Testis (tissue), 3 donors: ENCODE measurements around the gene KANK3. TPM values are rescaled to one million over a fixed set of nuclear protein-coding genes. Genes with fewer than 3 reads are reported as not detected.
"Not testable (repeated sequence)": the region's sequence is repeated elsewhere in the genome, so short reads cannot be mapped to it uniquely, and the experiment has no call there.

Experiments
- DNase-seq: peaks from one replicate; pipeline ENCODE4 v3.0.0-alpha.2; 2019
- H3K27ac ChIP-seq, 2 donors: fragments of 200-600 bp; sonication (generic); one replicate each; pipeline ENCODE4 v1.5.1; 2019
- H3K27me3 ChIP-seq: fragments of 200-600 bp; sonication (generic); one replicate; pipeline ENCODE4 v1.5.1; 2019
- H3K36me3 ChIP-seq: fragments of 200-600 bp; sonication (generic); one replicate; pipeline ENCODE4 v1.5.1; 2017; ENCODE audit warnings: low read depth; ENCODE audit errors: missing control alignments
- H3K4me1 ChIP-seq: fragments of 200-600 bp; sonication (generic); one replicate; pipeline ENCODE4 v1.5.1; 2019
- H3K4me3 ChIP-seq, 2 donors: fragments of 200-600 bp; sonication (generic); one replicate each; pipeline ENCODE4 v1.5.1; 2017 to 2019
- H3K9me3 ChIP-seq: fragments of 200-600 bp; sonication (generic); one replicate; pipeline ENCODE4 v1.5.1; 2017
- POLR2A ChIP-seq: fragments of 450-650 bp; IDR thresholded peaks from one replicate; pipeline ENCODE4 v1.6.1; 2017; ENCODE audit warnings: antibody characterized with exemption, mild to moderate bottlenecking, moderate library complexity
- WGBS, 2 donors: methylation state at CpG; one replicate each; pipeline ENCODE4 v1.1.5; 2018; 5-methylcytosine and 5-hydroxymethylcytosine counted together
- intact Hi-C: fragments of 100-400 bp; cut with DNase I; formaldehyde crosslinking; loops from one replicate; pipeline ENCODE4 v1.15.1; 2023; ENCODE audit warnings: low total_unique reads
- polyA plus RNA-seq: library from polyadenylated mRNA; stranded (reverse); fragments of 350-450 nt; fragmentation: Illumina TruSeq; extraction: RNeasy Lipid Tissue Mini Kit (QIAGEN cat#74804); gene quantifications from one replicate; pipeline ENCODE4 v1.2.3, GENCODE V29; 2014; ENCODE audit warnings: low read depth, low replicate concordance; ENCODE audit not compliant: insufficient read depth
- total RNA-seq, 2 donors: library from RNA; depleted of rRNA; stranded (reverse); fragments of >200 nt; gene quantifications; one replicate each; pipeline ENCODE4 v1.2.3, GENCODE V29; 2016
- TF ChIP-seq, protein P1 (sequence below), 3 experiments: fragments of 450-650 bp in 2 of 3; fragments of 200-600 bp in 1 of 3; sonication (generic) in 1 of 3; IDR thresholded peaks; one replicate each; pipeline ENCODE4 v1.5.1; 2016 to 2019; ENCODE audit warnings: antibody characterized with exemption in 3 of 3, mild to moderate bottlenecking in 2 of 3, moderate library complexity in 1 of 3

The KANK3 gene
- total and polyA plus RNA-seq, 3 donors from 2014 or later = 4.1 to 13.2 (median 7.1) TPM

DNA sequence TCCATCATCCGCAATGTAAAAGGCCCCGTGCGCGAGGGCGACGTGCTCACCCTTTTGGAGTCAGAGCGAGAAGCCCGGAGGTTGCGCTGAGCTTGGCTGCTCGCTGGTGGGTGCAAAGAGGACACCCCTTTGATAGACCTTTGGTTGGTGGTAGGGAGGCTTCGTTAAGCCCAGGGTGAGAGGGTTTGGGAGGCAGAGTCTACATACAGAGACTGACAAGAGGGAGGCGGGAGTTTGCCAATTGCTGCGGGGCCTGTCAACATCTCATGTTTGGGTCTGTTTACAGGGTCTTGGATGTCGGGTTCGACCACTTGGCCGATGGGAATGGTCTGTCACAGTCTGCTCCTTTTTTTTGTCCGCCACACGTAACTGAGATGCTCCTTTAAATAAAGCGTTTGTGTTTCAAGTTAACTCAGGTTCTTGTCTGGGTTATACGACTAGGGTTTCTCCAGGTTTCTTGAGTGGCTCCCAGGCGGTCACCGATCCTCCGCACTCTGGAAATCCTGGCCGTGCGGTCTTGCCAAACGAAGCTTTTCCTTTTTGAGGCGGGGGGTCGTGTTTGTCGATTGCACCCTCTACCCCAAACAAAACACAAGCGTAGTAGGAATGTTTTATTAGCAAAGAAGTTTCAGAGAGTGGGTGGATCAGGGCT lies 20.9 kb downstream of the KANK3 start:
- no peak for DNase-seq
- peaks cover 18% of the 10 kb centered on the region for H3K4me1 ChIP-seq
- intact Hi-C loops = no loop called here
- H3K27me3 ChIP-seq = no peaks in the 10 kb centered on the region
- no peaks in the 10 kb centered on the region for H3K9me3 ChIP-seq
- WGBS, 2 donors = 17 to 19% methylated on average over 30 of the region's 30 CpGs
- TF ChIP-seq POLR2A = no peak
- TF ChIP-seq, protein P1, sequence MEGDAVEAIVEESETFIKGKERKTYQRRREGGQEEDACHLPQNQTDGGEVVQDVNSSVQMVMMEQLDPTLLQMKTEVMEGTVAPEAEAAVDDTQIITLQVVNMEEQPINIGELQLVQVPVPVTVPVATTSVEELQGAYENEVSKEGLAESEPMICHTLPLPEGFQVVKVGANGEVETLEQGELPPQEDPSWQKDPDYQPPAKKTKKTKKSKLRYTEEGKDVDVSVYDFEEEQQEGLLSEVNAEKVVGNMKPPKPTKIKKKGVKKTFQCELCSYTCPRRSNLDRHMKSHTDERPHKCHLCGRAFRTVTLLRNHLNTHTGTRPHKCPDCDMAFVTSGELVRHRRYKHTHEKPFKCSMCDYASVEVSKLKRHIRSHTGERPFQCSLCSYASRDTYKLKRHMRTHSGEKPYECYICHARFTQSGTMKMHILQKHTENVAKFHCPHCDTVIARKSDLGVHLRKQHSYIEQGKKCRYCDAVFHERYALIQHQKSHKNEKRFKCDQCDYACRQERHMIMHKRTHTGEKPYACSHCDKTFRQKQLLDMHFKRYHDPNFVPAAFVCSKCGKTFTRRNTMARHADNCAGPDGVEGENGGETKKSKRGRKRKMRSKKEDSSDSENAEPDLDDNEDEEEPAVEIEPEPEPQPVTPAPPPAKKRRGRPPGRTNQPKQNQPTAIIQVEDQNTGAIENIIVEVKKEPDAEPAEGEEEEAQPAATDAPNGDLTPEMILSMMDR (IDR thresholded peaks at IDR 0.05) = no peak
- H3K36me3 ChIP-seq = no peaks in the 10 kb centered on the region
- peak overlapping the region; percentile 77 to 82 for H3K27ac ChIP-seq
- H3K4me3 ChIP-seq = peak overlapping the region; percentile 93 to 95

DNA sequence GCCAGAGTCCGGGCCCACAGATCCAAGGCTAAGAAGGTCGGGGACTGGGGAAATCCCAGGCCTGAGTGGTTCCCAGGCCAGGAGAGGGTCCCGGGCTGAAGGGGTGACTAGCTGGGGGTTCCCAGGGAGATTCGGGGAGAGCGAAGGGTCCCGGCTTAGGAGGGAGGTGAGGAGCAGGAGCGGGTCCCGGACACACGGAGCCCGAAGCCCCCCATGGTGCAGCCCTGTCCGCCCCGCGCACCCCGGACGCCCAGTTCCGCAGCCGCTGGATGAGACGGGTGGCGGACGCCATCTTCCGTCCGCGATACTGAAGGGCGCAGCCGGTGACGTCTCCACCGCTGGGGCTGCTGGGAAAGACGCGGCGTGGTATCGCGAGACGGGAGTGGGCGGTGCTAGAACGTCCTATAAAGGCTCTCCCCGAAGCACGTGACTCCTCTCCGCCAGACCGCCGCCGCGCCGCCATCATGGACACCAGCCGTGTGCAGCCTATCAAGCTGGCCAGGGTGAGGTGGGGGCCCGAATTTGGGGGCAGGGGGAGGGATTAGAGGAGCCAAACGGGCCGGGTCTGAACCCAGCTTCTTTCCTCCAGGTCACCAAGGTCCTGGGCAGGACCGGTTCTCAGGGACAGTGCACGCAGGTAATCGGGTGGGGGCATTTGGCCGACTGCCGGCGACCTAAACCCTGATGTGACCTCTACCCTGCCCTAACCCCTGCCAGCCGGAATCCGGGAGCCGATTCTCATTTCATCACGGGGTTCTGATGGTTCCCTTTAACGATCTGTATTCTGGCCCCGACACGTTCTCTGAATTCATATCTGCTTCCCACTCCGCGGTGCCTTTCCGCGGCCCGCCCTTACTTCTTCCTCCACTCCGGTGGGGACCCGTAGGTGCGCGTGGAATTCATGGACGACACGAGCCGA lies 21.7 kb downstream of the KANK3 start, which contains the start of the genes NDUFA7 and RPS28:
Gene NDUFA7 (minus strand): TSS at position 309 of the 919 bp plus-strand sequence. CDS start 17 bp downstream, at position 292.
Gene RPS28 (plus strand): TSS at position 430 of the 919 bp plus-strand sequence. CDS start 35 bp downstream, at position 465.
- peak within 1 kb of the TSS; percentile 77 to 82 for H3K27ac ChIP-seq
- H3K9me3 ChIP-seq = no peaks in the 10 kb centered on the region
- H3K4me3 ChIP-seq = peak within 1 kb of the TSS; percentile 93 to 95
- intact Hi-C loops = no loop called here
- DNase-seq = peak; percentile 98
- peaks cover 18% of the 10 kb centered on the region for H3K4me1 ChIP-seq
- TF ChIP-seq, protein P1 (IDR thresholded peaks at IDR 0.05) = no peak
- TF ChIP-seq POLR2A = peak; percentile 7
- no peaks in the 10 kb centered on the region for H3K36me3 ChIP-seq
- WGBS, 2 donors = 0 to 1% methylated on average over 21 to 72 of the region's 72 CpGs
- no peaks in the 10 kb centered on the region for H3K27me3 ChIP-seq

DNA sequence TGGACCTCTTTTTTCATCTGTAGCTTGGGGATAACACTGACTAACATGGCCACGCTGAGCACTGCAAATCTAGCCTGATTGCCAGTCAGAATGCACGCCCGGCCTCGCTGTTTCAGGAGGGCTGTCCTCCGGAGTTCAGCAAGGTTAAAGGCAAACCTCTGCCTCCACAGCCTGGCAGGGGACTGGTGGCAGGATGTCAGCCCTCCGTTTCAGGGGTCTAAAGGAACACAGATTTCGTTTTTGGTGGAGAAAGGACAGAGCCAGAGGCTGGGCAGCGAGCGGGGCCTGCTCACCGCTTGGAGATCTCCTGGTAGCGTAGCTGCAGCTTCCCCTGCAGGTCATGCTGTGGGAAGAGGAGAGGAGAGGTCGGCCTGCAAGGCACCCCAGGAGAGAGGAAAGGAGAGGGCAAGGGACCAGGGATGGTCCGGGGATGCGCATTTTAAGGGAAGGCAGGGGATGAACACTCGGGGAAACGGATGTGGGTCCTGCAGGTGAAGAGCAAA lies 22.4 kb downstream of the KANK3 start:
- H3K27me3 ChIP-seq = no peaks in the 10 kb centered on the region
- H3K27ac ChIP-seq = peak overlapping the region; percentile 77 to 82
- H3K9me3 ChIP-seq = no peaks in the 10 kb centered on the region
- no peaks in the 10 kb centered on the region for H3K36me3 ChIP-seq
- DNase-seq = no peak
- H3K4me3 ChIP-seq = peak overlapping the region; percentile 93 to 95
- H3K4me1 ChIP-seq = peaks cover 18% of the 10 kb centered on the region
- 0 to 4% methylated on average over 15 to 16 of the region's 16 CpGs for WGBS, 2 donors
- TF ChIP-seq, protein P1 (IDR thresholded peaks at IDR 0.05) = no peak
- no peak for TF ChIP-seq POLR2A
- intact Hi-C loops = no loop called here

DNA sequence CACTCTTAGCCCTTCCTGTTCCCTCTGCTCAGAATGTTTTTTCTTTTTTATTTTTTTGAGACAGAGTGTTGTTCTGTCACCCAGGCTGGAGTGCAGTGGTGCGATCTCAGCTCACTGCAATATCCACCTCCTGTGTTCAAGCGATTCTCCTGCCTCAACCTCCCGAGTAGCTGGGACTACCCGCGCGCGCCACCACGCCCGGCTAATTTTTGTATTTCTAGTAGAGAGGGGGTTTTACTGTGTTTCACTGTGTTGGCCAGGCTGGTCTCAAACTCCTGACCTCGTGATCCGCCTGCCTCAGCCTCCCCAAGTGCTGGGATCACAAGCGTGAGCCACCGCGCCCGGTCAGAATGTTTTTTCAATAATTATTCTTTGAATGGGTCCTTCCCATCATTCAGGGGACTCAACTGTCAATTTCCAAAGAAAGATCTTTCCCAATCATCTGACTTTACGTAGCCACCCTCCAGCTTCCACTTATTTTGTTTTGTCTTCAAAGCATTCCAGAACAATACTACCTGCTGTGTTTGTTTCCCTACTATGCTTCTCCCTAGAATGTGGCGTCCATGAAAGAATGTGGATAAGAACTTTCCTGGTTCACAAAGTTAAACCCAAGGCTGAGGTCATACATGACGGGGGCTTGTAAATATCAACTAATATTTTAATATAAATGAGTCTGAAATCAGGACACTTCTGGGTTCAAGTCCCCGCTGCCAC lies 23.1 kb downstream of the KANK3 start:
- no peak for DNase-seq
- intact Hi-C loops = no loop called here
- TF ChIP-seq, protein P1 (IDR thresholded peaks at IDR 0.05) = no peak
- TF ChIP-seq POLR2A = no peak
- peaks cover 18% of the 10 kb centered on the region for H3K4me1 ChIP-seq
- H3K9me3 ChIP-seq = no peaks in the 10 kb centered on the region
- peak overlapping the region; percentile 93 to 95 for H3K4me3 ChIP-seq
- no peak overlapping the region for H3K27ac ChIP-seq
- no peaks in the 10 kb centered on the region for H3K36me3 ChIP-seq
- WGBS, 2 donors = 71 to 73% methylated on average over 19 of the region's 19 CpGs
- no peaks in the 10 kb centered on the region for H3K27me3 ChIP-seq

DNA sequence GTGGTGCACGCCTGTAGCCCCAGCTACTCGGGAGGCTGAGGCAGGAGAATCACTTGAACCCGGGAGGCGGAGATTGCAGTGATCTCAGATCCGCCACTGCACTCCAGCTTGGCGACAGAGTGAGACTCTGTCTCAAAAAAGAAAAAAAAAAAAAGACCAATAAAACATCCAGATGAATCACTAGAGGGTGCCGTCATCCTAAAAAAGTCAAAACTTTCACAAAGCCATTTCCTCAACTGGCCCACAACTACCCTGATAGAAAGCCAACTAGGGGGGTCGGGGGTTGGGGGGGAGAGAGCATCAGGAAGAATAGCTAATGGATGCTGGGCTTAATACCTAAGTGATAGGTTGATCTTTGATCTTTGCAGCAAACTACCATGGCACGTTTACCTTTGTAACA lies 24.2 kb downstream of the KANK3 start:
- H3K4me3 ChIP-seq, DNase-seq, H3K36me3 ChIP-seq, H3K9me3 ChIP-seq, intact Hi-C loops, H3K27me3 ChIP-seq, H3K27ac ChIP-seq: not testable (repeated sequence)
- peaks cover 18% of the 10 kb centered on the region for H3K4me1 ChIP-seq
- WGBS, 2 donors = 77 to 82% methylated on average over 9 of the region's 9 CpGs
